BLaER1 (cell line): Measurements from ENCODE around the gene FAM149B1.

Experiments
- H3K27ac ChIP-seq: shearing (Covaris generic); formaldehyde crosslinking; 2 replicates; pipeline ENCODE4 v1.8.1; 2022
- H3K27me3 ChIP-seq: shearing (Covaris generic); formaldehyde crosslinking; 2 replicates; pipeline ENCODE4 v1.8.1; 2022
- H3K36me3 ChIP-seq: shearing (Covaris generic); formaldehyde crosslinking; 2 replicates; pipeline ENCODE4 v1.8.1; 2022
- H3K4me1 ChIP-seq: shearing (Covaris generic); formaldehyde crosslinking; 2 replicates; pipeline ENCODE4 v1.8.1; 2022
- H3K4me2 ChIP-seq: shearing (Covaris generic); formaldehyde crosslinking; 2 replicates; pipeline ENCODE4 v1.8.1; 2022
- H3K4me3 ChIP-seq: shearing (Covaris generic); formaldehyde crosslinking; 2 replicates; pipeline ENCODE4 v1.8.1; 2022
- H3K9ac ChIP-seq: shearing (Covaris generic); formaldehyde crosslinking; 2 replicates; pipeline ENCODE4 v1.8.1; 2022
- H3K9me3 ChIP-seq: shearing (Covaris generic); formaldehyde crosslinking; 2 replicates; pipeline ENCODE4 v1.8.1; 2022
- H4K20me1 ChIP-seq: shearing (Covaris generic); formaldehyde crosslinking; 2 replicates; pipeline ENCODE4 v1.8.1; 2022
- Cebpa-rat ChIP-seq: shearing (Covaris generic); IDR thresholded peaks from 2 replicates; pipeline ENCODE4 v1.8.1; 2022

Gene FAM149B1

GRCh38 chr10:73210395-73211105, 42.6 kb downstream of the FAM149B1 start:
- H4K20me1 ChIP-seq: no peaks in the 10 kb centered on the region
- H3K9ac ChIP-seq: no peak overlapping the region
- H3K4me1 ChIP-seq: no peaks in the 10 kb centered on the region
- no peak for TF ChIP-seq Cebpa-rat
- no peak overlapping the region for H3K27ac ChIP-seq
- no peak overlapping the region for H3K4me2 ChIP-seq
- no peak overlapping the region for H3K4me3 ChIP-seq
- H3K9me3 ChIP-seq: peaks cover 15% of the 10 kb centered on the region
- H3K36me3 ChIP-seq: peaks cover 33% of the 10 kb centered on the region
- H3K27me3 ChIP-seq: no peaks in the 10 kb centered on the region

DNA sequence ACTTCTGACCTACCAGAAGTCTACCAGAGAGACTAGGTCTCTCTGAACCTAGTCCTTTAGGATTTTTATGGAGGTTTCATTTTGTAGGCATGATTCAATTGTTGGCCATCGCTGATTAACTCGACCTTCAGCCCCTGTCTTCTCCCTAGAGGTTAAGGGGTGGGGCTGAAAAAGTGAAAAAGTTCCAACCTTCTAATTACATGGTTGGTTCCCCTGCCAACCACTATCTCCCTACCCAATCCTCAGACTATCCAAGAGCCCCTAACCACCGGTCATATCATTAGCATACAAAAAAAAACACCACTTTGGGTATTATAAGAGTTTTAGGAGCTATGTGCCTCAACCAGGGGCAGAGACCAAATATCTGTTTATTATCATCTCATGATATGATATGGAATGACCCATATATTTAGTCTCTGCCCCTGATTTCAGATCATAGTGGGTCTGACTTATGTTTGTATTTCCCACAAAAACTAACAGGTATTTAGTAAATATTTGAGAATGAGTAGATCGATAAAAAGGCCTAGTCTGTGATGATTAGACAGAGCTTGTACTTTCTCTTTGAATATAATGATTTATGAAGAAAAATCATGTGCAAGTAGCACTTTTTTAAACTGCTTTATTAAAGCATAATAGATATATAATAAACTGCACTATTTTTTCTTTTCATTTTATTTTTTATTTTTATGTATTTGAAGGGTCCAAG, 43.3 kb downstream of the FAM149B1 start:
- Histone ChIP-seq H3K36me3 (peaks cover 30% of the 10 kb centered on the region), H3K4me2 (no peak overlapping the region), H3K27ac (no peak overlapping the region), H3K4me1 (no peaks in the 10 kb centered on the region), H3K9ac (no peak overlapping the region), H3K9me3 (peaks cover 9% of the 10 kb centered on the region), H4K20me1 (no peaks in the 10 kb centered on the region), H3K4me3 (no peak overlapping the region), H3K27me3 (no peaks in the 10 kb centered on the region)
- TF ChIP-seq Cebpa-rat: no peak

DNA sequence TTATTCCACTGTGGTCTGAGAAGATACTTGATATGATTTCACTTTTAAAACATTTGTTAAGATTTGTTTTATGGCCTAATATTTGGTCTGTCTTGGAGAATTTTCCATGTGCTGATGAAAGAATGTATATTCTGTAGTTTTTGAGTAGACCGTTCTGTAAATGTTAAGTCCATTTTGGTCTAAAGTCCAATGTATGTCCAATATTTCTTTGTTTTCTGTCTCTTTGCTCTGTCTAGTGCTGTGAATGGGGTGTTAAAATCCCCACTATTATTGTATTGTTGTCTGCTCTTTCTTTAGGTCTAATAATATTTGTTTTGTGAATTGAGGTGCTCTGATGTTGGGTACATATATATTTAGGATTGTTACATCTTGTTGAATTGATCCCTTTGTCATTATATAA, 47.8 kb downstream of the FAM149B1 start:
- Histone ChIP-seq H3K27me3 (no peaks in the 10 kb centered on the region), H3K27ac (no peak overlapping the region), H3K9me3 (peaks cover 5% of the 10 kb centered on the region; the same call in 1 of the 2 replicates), H3K4me1 (no peaks in the 10 kb centered on the region), H3K36me3 (peaks cover 37% of the 10 kb centered on the region), H3K4me2 (no peak overlapping the region), H4K20me1 (no peaks in the 10 kb centered on the region), H3K9ac (no peak overlapping the region), H3K4me3 (no peak overlapping the region)
- no peak for TF ChIP-seq Cebpa-rat

GRCh38 chr10:73217628-73218027, 49.7 kb downstream of the FAM149B1 start:
- no peaks in the 10 kb centered on the region for H4K20me1 ChIP-seq

GRCh38 chr10:73218431-73219191, 50.7 kb downstream of the FAM149B1 start:
- Histone ChIP-seq H4K20me1 (no peaks in the 10 kb centered on the region), H3K4me2 (no peak overlapping the region), H3K9ac (no peak overlapping the region), H3K4me3 (no peak overlapping the region), H3K27ac (no peak overlapping the region), H3K9me3 (peaks cover 5% of the 10 kb centered on the region; the same call in 1 of the 2 replicates), H3K36me3 (peaks cover 33% of the 10 kb centered on the region), H3K27me3 (no peaks in the 10 kb centered on the region), H3K4me1 (no peaks in the 10 kb centered on the region)
- no peak for TF ChIP-seq Cebpa-rat

More at GRCh38 chr10:73217628-73218027, 49.7 kb downstream of the FAM149B1 start:
- Histone ChIP-seq H3K4me2 (no peak overlapping the region), H3K27ac (no peak overlapping the region), H3K27me3 (no peaks in the 10 kb centered on the region), H3K4me3 (no peak overlapping the region), H3K4me1 (no peaks in the 10 kb centered on the region), H3K9ac (no peak overlapping the region), H3K36me3 (peaks cover 33% of the 10 kb centered on the region), H3K9me3 (peaks cover 5% of the 10 kb centered on the region; the same call in 1 of the 2 replicates)
- no peak for TF ChIP-seq Cebpa-rat

- H3K4me2 ChIP-seq: no peak overlapping the region
- peaks cover 33% of the 10 kb centered on the region for H3K36me3 ChIP-seq
- no peaks in the 10 kb centered on the region for H4K20me1 ChIP-seq
- H3K4me1 ChIP-seq: no peaks in the 10 kb centered on the region
- peaks cover 5% of the 10 kb centered on the region; the same call in 1 of the 2 replicates for H3K9me3 ChIP-seq
- H3K27me3 ChIP-seq: no peaks in the 10 kb centered on the region
- H3K27ac ChIP-seq: no peak overlapping the region
- no peak overlapping the region for H3K4me3 ChIP-seq
- no peak overlapping the region for H3K9ac ChIP-seq
- no peak for TF ChIP-seq Cebpa-rat
These were observed 51.5 kb downstream of the FAM149B1 start for GRCh38 chr10:73219384-73219783.

DNA sequence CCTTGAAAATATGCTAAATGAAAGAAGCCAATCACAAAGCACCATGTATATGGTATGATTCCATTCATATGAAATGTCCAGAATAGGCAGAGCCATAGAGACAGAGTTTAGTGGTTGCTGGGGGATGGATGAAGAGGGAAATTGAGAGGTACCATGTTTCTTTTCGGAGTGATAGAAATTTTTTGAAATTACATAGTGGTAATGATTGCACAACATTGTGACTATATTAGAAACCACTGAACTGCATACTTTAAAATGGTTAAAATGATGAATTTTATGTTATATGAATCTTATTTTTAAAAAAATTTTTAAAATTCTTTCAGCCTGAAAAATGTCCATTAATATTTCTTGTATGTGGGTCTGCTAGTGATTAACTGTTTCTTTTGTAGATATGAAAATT, 53.1 kb downstream of the FAM149B1 start:
- peaks cover 33% of the 10 kb centered on the region for H3K36me3 ChIP-seq
- no peak for TF ChIP-seq Cebpa-rat
- H3K27me3 ChIP-seq: no peaks in the 10 kb centered on the region
- H3K4me1 ChIP-seq: no peaks in the 10 kb centered on the region
- no peaks in the 10 kb centered on the region for H4K20me1 ChIP-seq
- no peak overlapping the region for H3K4me2 ChIP-seq
- no peak overlapping the region for H3K4me3 ChIP-seq
- no peak overlapping the region for H3K27ac ChIP-seq
- peaks cover 5% of the 10 kb centered on the region; the same call in 1 of the 2 replicates for H3K9me3 ChIP-seq
- H3K9ac ChIP-seq: no peak overlapping the region

- H3K27me3 ChIP-seq: no peaks in the 10 kb centered on the region
- H3K36me3 ChIP-seq: peaks cover 10% of the 10 kb centered on the region
- no peaks in the 10 kb centered on the region for H3K4me1 ChIP-seq
- TF ChIP-seq Cebpa-rat: no peak
- no peaks in the 10 kb centered on the region for H3K9me3 ChIP-seq
- H3K4me2 ChIP-seq: no peak overlapping the region
- no peak overlapping the region for H3K4me3 ChIP-seq
- no peak overlapping the region for H3K27ac ChIP-seq
- no peak overlapping the region for H3K9ac ChIP-seq
- H4K20me1 ChIP-seq: no peaks in the 10 kb centered on the region
These were observed 57.6 kb downstream of the FAM149B1 start for GRCh38 chr10:73225518-73225917.

GRCh38 chr10:73226663-73227062, 58.7 kb downstream of the FAM149B1 start:
- no peaks in the 10 kb centered on the region for H3K27me3 ChIP-seq
- no peak for TF ChIP-seq Cebpa-rat
- no peak overlapping the region for H3K9ac ChIP-seq
- no peak overlapping the region for H3K4me3 ChIP-seq
- peaks cover 16% of the 10 kb centered on the region for H3K36me3 ChIP-seq
- H3K9me3 ChIP-seq: no peaks in the 10 kb centered on the region
- H3K27ac ChIP-seq: no peak overlapping the region
- no peaks in the 10 kb centered on the region for H3K4me1 ChIP-seq
- H4K20me1 ChIP-seq: no peaks in the 10 kb centered on the region
- H3K4me2 ChIP-seq: no peak overlapping the region

DNA sequence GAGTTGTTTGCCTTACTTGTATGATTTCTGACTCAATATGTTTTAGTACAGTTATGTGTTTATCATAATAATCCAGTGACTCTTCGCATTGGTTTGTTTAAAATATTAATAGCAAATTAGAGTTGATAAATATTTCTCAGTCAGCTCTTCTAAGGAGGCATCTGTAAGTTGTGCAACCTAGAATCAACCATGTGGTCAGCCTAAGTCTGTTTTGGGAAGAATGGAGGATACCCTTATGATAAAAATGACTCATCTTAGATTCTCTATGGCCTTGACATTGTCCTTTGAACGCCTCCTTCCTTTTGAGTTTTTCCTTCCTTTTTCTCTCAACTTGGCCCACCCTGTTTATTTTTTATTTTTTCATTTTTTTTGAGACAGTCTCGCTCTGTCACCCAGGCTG, 60.3 kb downstream of the FAM149B1 start:
- Histone ChIP-seq H3K27ac (no peak overlapping the region), H3K9ac (no peak overlapping the region), H4K20me1 (no peaks in the 10 kb centered on the region), H3K36me3 (peaks cover 32% of the 10 kb centered on the region), H3K9me3 (no peaks in the 10 kb centered on the region), H3K4me3 (no peak overlapping the region), H3K4me1 (no peaks in the 10 kb centered on the region), H3K27me3 (no peaks in the 10 kb centered on the region), H3K4me2 (no peak overlapping the region)
- no peak for TF ChIP-seq Cebpa-rat
